Gastroesophageal sphincter (tissue), 3 donors: ENCODE results near the gene NEMP1.

ENCODE experiments used
- POLR2A ChIP-seq, 2 donors: fragments of 450-650 bp; IDR thresholded peaks; one replicate each; pipeline ENCODE4 v1.6.1; 2017; ENCODE audit warnings: antibody characterized with exemption in 2 of 2, mild to moderate bottlenecking in 2 of 2, moderate library complexity in 1 of 2
- TF ChIP-seq, protein P1 (sequence below), 4 experiments: fragments of 200-600 bp in 2 of 4; fragments of 450-650 bp in 2 of 4; sonication (generic) in 1 of 4; IDR thresholded peaks; one replicate each; pipeline ENCODE4 v1.5.1; 2017 to 2019; ENCODE audit warnings: antibody characterized with exemption in 4 of 4, mild to moderate bottlenecking in 2 of 4, moderate library complexity in 2 of 4

DNA sequence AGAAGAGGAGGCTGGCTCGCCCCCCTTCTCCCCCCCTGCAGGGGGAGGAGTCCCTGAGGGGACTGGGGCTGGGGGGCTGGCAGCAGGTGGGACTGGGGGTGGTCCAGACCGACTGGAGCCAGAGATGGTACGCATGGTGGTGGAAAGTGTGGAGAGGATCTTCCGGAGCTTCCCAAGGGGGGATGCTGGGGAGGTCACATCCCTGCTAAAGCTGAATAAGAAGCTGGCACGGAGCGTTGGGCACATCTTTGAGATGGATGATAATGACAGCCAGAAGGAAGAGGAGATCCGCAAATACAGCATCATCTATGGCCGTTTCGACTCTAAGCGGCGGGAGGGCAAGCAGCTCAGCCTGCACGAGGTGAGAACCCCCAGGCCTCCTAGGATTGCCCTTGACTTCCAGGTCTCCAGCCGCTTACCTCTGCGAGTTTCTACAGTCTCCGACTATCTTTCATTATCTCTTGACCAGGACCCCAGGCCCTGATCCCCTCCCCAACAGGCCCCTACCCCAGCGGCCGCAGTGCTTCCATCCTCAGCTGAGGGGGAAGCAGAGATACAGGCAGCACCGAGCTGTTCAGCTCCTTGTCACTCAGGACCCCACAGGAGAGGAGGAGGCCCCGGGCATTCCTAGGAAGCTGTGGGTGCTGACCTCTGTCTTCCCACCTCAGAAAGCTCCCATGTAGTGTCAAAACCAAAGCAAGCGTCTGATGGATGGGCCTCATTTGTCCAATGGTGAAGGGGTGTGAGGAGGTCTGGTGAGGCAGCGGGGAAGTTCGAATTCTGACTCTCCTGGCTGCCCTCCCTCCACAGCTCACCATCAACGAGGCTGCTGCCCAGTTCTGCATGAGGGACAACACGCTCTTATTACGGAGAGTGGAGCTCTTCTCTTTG lies 13.3 kb upstream of the NEMP1 start:
- TF ChIP-seq, protein P1, sequence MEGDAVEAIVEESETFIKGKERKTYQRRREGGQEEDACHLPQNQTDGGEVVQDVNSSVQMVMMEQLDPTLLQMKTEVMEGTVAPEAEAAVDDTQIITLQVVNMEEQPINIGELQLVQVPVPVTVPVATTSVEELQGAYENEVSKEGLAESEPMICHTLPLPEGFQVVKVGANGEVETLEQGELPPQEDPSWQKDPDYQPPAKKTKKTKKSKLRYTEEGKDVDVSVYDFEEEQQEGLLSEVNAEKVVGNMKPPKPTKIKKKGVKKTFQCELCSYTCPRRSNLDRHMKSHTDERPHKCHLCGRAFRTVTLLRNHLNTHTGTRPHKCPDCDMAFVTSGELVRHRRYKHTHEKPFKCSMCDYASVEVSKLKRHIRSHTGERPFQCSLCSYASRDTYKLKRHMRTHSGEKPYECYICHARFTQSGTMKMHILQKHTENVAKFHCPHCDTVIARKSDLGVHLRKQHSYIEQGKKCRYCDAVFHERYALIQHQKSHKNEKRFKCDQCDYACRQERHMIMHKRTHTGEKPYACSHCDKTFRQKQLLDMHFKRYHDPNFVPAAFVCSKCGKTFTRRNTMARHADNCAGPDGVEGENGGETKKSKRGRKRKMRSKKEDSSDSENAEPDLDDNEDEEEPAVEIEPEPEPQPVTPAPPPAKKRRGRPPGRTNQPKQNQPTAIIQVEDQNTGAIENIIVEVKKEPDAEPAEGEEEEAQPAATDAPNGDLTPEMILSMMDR (IDR thresholded peaks at IDR 0.05), result no peak
- TF ChIP-seq POLR2A (IDR thresholded peaks at IDR 0.05), result no peak
